HepG2 (cell line): ENCODE results near the gene OTOGL. TPM values are rescaled to one million over a fixed set of nuclear protein-coding genes. Genes with fewer than 3 reads are reported as not detected.

Experiments
- ATAC-seq: fragments of 200-7000 bp; cut with Tn5 transposase; 3 replicates; pipeline ENCODE4 v1.9.1; 2020; ENCODE audit warnings: mild to moderate bottlenecking, moderate library complexity
- BruUV-seq: library from RNA; stranded (reverse); fragments of 400-500 nt; replicated peaks from 2 replicates; lab custom pipeline; 2021; lab: Mats Ljungman, UMichigan
- CTCF ChIA-PET: fragments of 300-600 bp; formaldehyde crosslinking; extraction: SDS; loops from one replicate; lab custom pipeline; 2021; ENCODE audit warnings: low total read pairs, inconsistent platforms, low intra/inter-chr PET ratio; lab: Yijun Ruan, JAX
- POLR2A ChIA-PET: fragments of 350-600 bp; sonication (Branson Sonifier 250); formaldehyde crosslinking; loops from one replicate; lab custom pipeline; 2020; ENCODE audit warnings: antibody characterized with exemption, inconsistent platforms; lab: Yijun Ruan, JAX
- DNase-seq: peaks from one replicate; pipeline ENCODE4 v3.0.0-alpha.2; 2015; ENCODE audit warnings: low spot score
- FAIRE-seq: peaks from 3 replicates; lab custom pipeline; 2011; peaks lifted over from hg19 to GRCh38; lab: Jason Lieb, UNC
- H2AFZ ChIP-seq: one replicate; pipeline ENCODE4 v1.6.1; 2011; ENCODE audit warnings: low read length, inconsistent platforms
- H3K27ac ChIP-seq: fragments of 300-600 bp; 3 replicates; pipeline ENCODE4 v1.8.0; 2011; ENCODE audit warnings: mixed run types, mild to moderate bottlenecking, mixed read lengths, low read length, inconsistent platforms; ENCODE audit not compliant: insufficient read depth; ENCODE audit errors: extremely low read length
- H3K27me3 ChIP-seq, 2 experiments: fragments of 200-600 bp in 1 of 2; 2 replicates in 1 of 2; 3 replicates in 1 of 2; pipeline versions ENCODE4 v1.6.0 to v1.8.0; 2011; ENCODE audit warnings: low read length in 2 of 2, mild to moderate bottlenecking in 2 of 2, moderate library complexity in 2 of 2, inconsistent platforms in 1 of 2; ENCODE audit not compliant: insufficient read depth in 2 of 2, control insufficient read depth in 1 of 2
- H3K36me3 ChIP-seq, 2 experiments: fragments of 200-600 bp in 1 of 2; replicated peaks in 1 of 2; 2 replicates in 1 of 2; 3 replicates in 1 of 2; pipeline versions ENCODE4 v1.5.1 to v1.8.0; 2011; ENCODE audit warnings: low read length in 2 of 2, inconsistent platforms in 1 of 2; ENCODE audit not compliant: insufficient read depth in 2 of 2, control insufficient read depth in 1 of 2
- H3K4me1 ChIP-seq: 2 replicates; pipeline ENCODE4 v1.5.1; 2012; ENCODE audit warnings: low read length, inconsistent platforms; ENCODE audit not compliant: insufficient read depth
- H3K4me2 ChIP-seq: 2 replicates; pipeline ENCODE4 v1.6.0; 2011; ENCODE audit warnings: low read depth, low read length, inconsistent platforms
- H3K4me3 ChIP-seq, 3 experiments: fragments of 200-600 bp in 1 of 3; sonication (generic), shearing (Covaris generic) in 1 of 3; replicated peaks in 1 of 3; 2 replicates each; pipeline ENCODE4 v1.5.1; 2011 to 2016; ENCODE audit warnings: low read length in 3 of 3, inconsistent platforms in 2 of 3, low read depth in 2 of 3, mild to moderate bottlenecking in 2 of 3, control low read depth in 1 of 3, mixed read lengths in 1 of 3; ENCODE audit not compliant: insufficient read depth in 1 of 3
- H3K79me2 ChIP-seq: one replicate; pipeline ENCODE4 v1.6.1; 2011; ENCODE audit warnings: low read length, inconsistent platforms; ENCODE audit not compliant: insufficient read depth
- H3K9ac ChIP-seq: 2 replicates; pipeline ENCODE4 v1.6.0; 2011; ENCODE audit warnings: mild to moderate bottlenecking, low read depth, low read length, inconsistent platforms; ENCODE audit not compliant: insufficient read depth
- H3K9me3 ChIP-seq: 2 replicates; pipeline ENCODE4 v1.5.1; 2012; ENCODE audit warnings: mild to moderate bottlenecking, low read length
- H4K20me1 ChIP-seq: 2 replicates; pipeline ENCODE4 v1.6.0; 2011; ENCODE audit warnings: inconsistent platforms, mild to moderate bottlenecking, low read length, moderate library complexity; ENCODE audit not compliant: insufficient read depth
- CREM ChIP-seq, 2 experiments: sonication (generic) in 1 of 2; formaldehyde crosslinking in 1 of 2; IDR thresholded peaks; 2 replicates each; pipeline versions ENCODE4 v1.4.0 to v1.6.1; 2016 to 2020; ENCODE audit warnings: antibody characterized with exemption in 1 of 2, mild to moderate bottlenecking in 1 of 2, missing genetic modification reagents in 1 of 2
- JDP2 ChIP-seq: sonication (generic); formaldehyde crosslinking; IDR thresholded peaks from 2 replicates; pipeline ENCODE4 v1.8.1; 2022; ENCODE audit warnings: missing genetic modification reagents, borderline replicate concordance
- MBNL3 ChIP-seq: fragments of 250-450 bp; sonication (Bioruptor Pico); conservative IDR thresholded peaks from 2 replicates; pipeline ENCODE4 v1.8.0; 2022; ENCODE audit warnings: mild to moderate bottlenecking, inconsistent platforms
- NR2F1 ChIP-seq, 2 experiments: fragments of 450-650 bp in 1 of 2; formaldehyde crosslinking in 1 of 2; IDR thresholded peaks; 2 replicates each; pipeline versions ENCODE4 v1.5.0 to v1.6.1; 2016 to 2020; ENCODE audit warnings: mild to moderate bottlenecking in 1 of 2, missing compliant biosample characterization in 1 of 2, missing genetic modification reagents in 1 of 2, moderate library complexity in 1 of 2
- REXO4 ChIP-seq: sonication (generic); formaldehyde crosslinking; IDR thresholded peaks from 2 replicates; pipeline ENCODE4 v1.8.0; 2022; ENCODE audit warnings: missing genetic modification reagents, mild to moderate bottlenecking, borderline replicate concordance
- TRAFD1 ChIP-seq: sonication (generic); formaldehyde crosslinking; IDR thresholded peaks from 2 replicates; pipeline ENCODE4 v1.5.1; 2020; ENCODE audit warnings: missing genetic modification reagents, mild to moderate bottlenecking, borderline replicate concordance
- ZNF124 ChIP-seq: sonication (generic); formaldehyde crosslinking; IDR thresholded peaks from 2 replicates; pipeline ENCODE4 v1.4.0; 2020; ENCODE audit warnings: missing genetic modification reagents
- ZNF282 ChIP-seq: fragments of 450-650 bp; IDR thresholded peaks from 2 replicates; pipeline ENCODE4 v1.6.1; 2018; ENCODE audit not compliant: partially characterized antibody
- WGBS: methylation state at CpG from one replicate; pipeline ENCODE4 v1.1.6; 2017; ENCODE audit warnings: low lambda C conversion rate; 5-methylcytosine and 5-hydroxymethylcytosine counted together
- in situ Hi-C: cut with HindIII; loops from 2 replicates; pipeline ENCODE4 v1.10.0; 2017; ENCODE audit warnings: low pct_unique_long_range_greater_than_20kb; ENCODE audit not compliant: extremely low pct_ligation_motif_present
- intact Hi-C: fragments of 100-400 bp; cut with micrococcal nuclease; formaldehyde crosslinking; loops from one replicate; pipeline ENCODE4 v1.10.0; 2022; ENCODE audit not compliant: unreplicated experiment
- polyA plus RNA-seq, 8 experiments: library from polyadenylated mRNA; depleted of rRNA in 3 of 8; stranded (reverse) in 7 of 8; unstranded in 1 of 8; fragments of >200 nt; fragmentation: Illumina TruSeq in 4 of 8; extraction: Trizol in 4 of 8; gene quantifications; 2 replicates each; pipeline versions ENCODE4 v1.2.1 to v1.2.3, GENCODE V29; 2011 to 2016; ENCODE audit warnings: low read depth in 4 of 8, missing spikeins in 1 of 8, mixed read lengths in 1 of 8; ENCODE audit not compliant: insufficient read depth in 1 of 8
- total RNA-seq, 5 experiments: library from RNA; depleted of rRNA; stranded (reverse); fragments of >200 nt; fragmentation: Illumina TruSeq; extraction: Trizol; gene quantifications; 2 replicates each; pipeline ENCODE4 v1.2.3, GENCODE V29; 2016; ENCODE audit warnings: low read depth in 1 of 5
- TF ChIP-seq, protein P1 (sequence below): sonication (generic); formaldehyde crosslinking; IDR thresholded peaks from 2 replicates; pipeline ENCODE4 v1.4.0; 2020; ENCODE audit warnings: missing genetic modification reagents
- TF ChIP-seq, protein P2 (sequence below): IDR thresholded peaks from 2 replicates; pipeline ENCODE4 v1.6.1; 2018; ENCODE audit warnings: missing genetic modification reagents, mild to moderate bottlenecking, missing compliant biosample characterization

The OTOGL gene
- total and polyA plus RNA-seq, 2 of the 13 experiments (the other 11 are each of a cell fraction or from before 2014, with no cell fraction given), result not detected

DNA sequence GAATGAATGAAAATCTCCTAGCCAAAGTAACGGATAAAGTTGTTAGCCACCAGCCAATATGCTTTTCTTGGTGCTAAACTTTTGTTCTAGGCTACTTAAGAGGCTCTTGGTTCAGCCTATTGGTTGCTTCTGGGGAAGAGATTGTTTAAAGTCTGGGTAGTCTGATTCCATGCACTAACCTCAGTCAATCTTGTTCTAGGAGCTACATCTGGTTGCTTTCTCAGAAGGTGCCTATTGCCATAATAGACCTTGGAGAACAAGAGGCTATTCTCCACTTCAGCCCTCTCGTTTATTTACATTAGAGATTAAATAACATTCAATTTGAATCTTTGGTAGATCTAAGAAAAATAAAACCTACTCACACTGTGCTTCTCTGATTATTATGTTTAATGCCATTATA is 40.8 kb upstream of the OTOGL start:
- BruUV-seq, result no TSS peak
- no peaks in the 10 kb centered on the region for H3K27me3 ChIP-seq
- ChIA-PET CTCF (no interaction called here), POLR2A (no interaction called here)
- H3K9me3 ChIP-seq, result no peaks in the 10 kb centered on the region
- H3K79me2 ChIP-seq, result no peaks in the 10 kb centered on the region
- WGBS, result 2% methylated on average over 2 of the region's 2 CpGs
- TF ChIP-seq NR2F1 (CRISPR knock-in tag; IDR thresholded peaks at IDR 0.05), result no peak
- no peak for TF ChIP-seq JDP2 (CRISPR knock-in tag)
- TF ChIP-seq ZNF124 (CRISPR knock-in tag), result no peak
- no peak for TF ChIP-seq CREM (IDR thresholded peaks at IDR 0.05)
- no peak for TF ChIP-seq CREM (CRISPR knock-in tag; IDR thresholded peaks at IDR 0.05)
- TF ChIP-seq, protein P1, sequence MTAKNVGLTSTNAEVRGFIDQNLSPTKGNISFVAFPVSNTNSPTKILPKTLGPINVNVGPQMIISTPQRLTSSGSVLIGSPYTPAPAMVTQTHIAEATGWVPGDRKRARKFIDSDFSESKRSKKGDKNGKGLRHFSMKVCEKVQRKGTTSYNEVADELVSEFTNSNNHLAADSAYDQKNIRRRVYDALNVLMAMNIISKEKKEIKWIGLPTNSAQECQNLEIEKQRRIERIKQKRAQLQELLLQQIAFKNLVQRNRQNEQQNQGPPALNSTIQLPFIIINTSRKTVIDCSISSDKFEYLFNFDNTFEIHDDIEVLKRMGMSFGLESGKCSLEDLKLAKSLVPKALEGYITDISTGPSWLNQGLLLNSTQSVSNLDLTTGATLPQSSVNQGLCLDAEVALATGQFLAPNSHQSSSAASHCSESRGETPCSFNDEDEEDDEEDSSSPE, result no peak
- no peak for TF ChIP-seq MBNL3 (CRISPR knock-in tag)
- no peak for TF ChIP-seq ZNF282
- TF ChIP-seq, protein P2, sequence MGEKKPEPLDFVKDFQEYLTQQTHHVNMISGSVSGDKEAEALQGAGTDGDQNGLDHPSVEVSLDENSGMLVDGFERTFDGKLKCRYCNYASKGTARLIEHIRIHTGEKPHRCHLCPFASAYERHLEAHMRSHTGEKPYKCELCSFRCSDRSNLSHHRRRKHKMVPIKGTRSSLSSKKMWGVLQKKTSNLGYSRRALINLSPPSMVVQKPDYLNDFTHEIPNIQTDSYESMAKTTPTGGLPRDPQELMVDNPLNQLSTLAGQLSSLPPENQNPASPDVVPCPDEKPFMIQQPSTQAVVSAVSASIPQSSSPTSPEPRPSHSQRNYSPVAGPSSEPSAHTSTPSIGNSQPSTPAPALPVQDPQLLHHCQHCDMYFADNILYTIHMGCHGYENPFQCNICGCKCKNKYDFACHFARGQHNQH (CRISPR knock-in tag), result no peak
- no peak for TF ChIP-seq REXO4
- no peak for TF ChIP-seq TRAFD1 (CRISPR knock-in tag)
- ATAC-seq (no peak), FAIRE-seq (no peak), DNase-seq (no peak)
- no peaks in the 10 kb centered on the region for H3K36me3 ChIP-seq
- in situ Hi-C loops (no loop called here), intact Hi-C loops (no loop called here)
- no peak overlapping the region for H3K4me3 ChIP-seq
- H3K27ac ChIP-seq, result no peak overlapping the region
- no peak overlapping the region for H3K4me2 ChIP-seq
- H3K9ac ChIP-seq, result no peak overlapping the region
- H2AFZ ChIP-seq, result no peak overlapping the region
- no peaks in the 10 kb centered on the region for H3K4me1 ChIP-seq
- no peaks in the 10 kb centered on the region for H4K20me1 ChIP-seq
